Measurements from ENCODE around the gene DSCAML1.

Gene DSCAML1

DNA sequence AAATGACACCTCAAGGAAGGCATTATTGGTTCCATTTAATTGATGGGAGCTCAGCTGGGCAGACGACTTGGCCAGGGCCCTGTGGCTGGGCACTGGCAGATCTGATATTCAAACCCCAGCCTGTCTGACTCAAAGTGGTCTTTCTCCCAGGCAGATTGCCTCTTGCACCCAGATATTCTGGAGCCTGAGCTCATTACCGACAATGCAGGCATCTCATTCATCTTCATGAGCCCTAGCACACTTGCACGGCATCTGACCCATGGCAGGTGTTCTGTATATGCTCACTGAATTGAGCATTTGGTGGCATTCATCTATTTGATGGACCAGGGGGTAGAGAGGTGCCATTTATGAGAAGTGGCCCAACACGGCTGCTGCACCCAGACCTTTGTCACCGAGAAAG lies 193.1 kb downstream of the DSCAML1 start:
- no peak for DNase-seq

DNA sequence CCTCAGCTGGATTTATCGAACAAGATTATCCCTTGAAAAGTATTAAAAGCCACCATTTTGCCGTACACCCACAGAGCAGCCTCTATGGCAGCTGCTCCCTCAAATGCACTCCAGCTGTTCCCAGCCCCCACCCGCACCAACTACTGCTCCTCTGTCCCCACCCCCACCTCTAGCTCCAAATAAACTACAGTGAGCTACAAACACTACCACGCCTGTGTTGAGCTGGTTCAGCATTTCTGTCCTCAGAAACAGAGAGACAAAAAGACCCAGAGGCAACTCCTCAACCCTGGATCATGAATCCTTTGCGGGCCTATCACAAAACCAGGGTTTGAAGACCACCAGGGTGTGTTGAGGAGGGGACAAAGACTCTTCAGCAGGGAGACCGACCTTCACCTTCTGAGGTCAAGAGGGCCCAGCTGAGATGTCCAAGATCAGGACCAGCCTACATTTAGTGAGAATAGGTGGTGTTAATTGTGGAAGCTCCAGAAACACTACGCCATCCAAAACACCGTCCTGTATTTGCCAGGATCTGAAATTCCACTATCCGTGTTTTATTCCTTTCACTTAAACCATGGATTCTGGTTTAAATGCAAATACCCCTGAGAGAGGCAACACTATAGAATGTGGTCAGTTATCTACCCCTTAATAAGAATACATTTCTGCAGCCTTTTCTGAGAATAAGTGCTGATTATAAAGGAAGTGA lies 195.9 kb downstream of the DSCAML1 start:
- no peak for DNase-seq

DNA sequence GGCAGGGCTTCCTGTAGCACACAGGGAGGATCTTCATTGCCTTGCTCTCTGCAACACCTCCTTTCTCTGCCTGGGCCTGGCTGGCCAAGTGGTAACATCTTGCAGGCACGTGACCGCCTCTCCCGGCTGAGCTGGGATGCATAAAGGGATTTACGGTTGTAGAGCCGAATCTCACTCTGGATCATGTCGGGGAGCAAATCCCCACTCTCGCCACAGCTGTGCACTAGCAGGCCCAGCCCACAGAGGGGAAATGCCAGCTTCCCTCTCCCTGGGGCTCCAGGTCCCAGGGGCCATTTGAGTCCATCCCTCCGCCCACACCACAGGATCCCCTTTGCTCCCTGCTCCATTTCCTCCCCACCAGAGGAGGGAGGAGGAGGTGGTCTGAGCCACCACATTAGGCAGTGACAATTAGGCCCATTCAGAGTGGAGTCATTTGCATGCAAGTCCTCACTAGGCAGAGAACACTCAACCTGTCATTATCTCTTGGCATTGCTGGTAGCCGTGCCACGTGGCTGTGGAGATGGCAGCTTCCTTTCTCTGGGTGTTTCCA lies 196.7 kb downstream of the DSCAML1 start:
- DNase-seq = no peak

DNA sequence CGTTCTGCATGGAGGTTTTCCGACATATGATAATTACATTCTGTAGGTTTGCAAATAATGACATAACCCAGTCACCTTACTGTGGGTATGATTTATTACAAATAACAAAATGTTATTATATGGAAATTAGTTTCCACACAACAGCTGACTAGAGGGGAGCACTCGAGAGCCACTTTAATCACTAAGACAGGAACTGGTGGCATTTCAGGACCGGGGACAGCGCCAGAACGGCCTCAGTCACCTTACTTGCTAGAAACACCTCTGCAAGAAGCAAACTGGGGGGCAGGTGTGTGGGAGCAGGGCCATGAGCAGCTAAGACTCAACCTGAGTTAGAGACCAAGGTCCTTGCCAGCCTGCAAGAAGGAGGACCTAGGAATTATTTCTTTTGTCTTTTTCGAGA lies 199.9 kb downstream of the DSCAML1 start:
- DNase-seq = peak; percentile 31

DNA sequence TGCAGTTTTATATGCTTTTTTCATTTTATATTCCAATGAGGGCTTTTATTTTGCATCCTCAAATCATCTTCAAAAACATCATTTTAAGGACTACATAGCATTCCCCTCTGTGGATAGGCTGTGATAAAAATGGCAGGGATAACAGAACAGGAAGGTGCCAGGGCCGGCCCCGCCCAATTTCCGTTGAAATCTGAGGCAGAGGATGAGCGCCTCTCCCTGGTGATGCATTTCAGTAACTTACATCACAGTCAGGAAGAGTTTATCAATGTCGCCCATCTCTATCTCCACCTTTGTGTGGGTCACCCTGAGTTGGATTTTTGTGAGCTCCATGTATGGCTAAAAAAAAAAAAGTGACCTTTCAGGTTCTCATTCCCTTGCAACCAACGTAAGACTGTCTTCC lies 201.6 kb downstream of the DSCAML1 start:
- DNase-seq = no peak

DNA sequence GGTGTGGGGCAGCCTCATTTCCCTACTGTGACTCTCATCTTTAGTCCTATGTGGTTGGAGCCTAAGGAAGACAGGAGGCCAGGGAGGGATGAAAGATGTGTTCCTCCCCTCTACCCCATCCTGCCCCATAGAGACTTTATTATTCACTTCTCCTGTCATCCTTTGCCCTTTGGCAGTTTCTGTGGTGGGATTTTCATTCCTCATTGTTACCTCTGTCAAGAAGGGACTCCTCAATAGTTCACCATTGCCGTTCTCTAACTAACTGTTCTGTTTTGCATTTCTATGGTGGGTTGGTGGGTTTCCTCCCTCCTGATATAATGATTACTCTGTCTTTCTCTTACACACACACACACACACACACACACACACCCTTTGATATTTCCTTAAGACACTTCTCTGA lies 202.3 kb downstream of the DSCAML1 start:
- DNase-seq = no peak

DNA sequence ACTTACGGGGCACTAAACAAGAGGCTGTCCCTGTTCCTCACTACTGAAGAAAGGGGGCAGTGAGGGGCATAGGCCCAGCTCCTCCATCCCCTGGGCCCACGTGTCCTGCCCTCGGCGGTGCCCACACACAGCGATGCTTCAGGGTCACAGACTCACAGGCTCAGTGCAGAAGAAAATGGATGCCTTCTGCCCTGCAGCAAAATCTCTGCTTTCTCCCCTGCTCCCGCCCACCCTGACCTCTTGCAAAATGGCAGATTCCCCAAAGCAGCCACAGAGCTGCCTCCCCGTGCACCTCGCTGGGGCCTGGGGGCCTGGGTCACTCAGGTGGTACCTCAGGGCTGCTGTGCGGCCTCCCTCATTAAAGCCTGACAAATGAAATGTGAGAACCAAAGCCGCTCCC lies 204.0 kb downstream of the DSCAML1 start:
- DNase-seq = no peak

DNA sequence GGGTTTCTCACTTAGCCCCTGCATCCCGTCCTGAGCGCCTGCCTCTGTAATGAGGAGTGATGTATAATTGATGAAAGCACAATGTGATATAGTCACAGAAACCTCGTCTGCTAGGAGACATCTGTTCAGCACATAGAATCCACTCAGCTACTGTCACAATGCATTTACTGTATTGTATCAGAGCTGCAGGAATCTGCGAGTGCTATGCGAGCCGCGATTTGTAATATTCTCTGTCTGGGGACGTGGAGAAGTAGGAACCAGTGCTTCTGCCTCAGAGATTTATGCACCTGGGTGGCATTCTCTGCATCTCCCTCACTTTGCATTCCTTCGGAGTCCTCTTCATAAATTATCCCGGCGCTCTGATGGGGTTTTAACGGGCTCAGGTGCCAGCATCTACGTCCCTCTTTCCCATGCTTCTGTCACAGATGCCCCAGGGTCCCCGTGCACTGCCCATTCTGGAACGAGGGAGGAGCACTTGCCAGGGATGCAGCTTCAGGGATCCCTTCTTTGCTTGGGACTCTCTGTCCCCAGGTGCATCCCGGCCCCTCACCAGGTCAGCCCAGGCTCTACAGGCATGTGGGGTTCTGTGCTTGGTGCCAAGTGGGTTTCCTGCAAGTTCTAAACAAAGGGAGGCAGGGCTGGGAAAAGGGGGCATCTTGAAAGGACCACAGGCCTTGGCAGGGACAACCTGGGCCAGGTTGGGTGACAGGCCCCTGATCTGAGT lies 205.5 kb downstream of the DSCAML1 start:
- DNase-seq = no peak

DNA sequence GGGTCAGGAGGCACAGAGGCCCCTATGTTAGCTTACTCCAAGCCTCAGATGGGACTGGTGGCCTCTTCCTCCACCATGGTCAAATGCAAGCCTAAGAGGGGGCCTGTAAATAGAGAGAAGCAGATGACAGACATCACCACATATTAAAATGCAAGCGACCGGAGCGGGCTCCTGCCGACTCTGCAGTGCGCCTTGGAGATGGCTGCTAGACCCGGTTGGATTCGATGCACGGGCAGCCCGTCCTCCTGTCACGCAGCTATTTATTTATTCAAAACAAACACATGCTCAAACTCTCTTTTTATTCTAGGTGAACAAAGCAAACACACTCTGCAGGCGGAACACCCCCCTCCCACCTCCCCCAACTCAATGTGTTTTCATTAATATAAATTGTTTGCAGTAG lies 208.0 kb downstream of the DSCAML1 start:
- no peak for DNase-seq

DNA sequence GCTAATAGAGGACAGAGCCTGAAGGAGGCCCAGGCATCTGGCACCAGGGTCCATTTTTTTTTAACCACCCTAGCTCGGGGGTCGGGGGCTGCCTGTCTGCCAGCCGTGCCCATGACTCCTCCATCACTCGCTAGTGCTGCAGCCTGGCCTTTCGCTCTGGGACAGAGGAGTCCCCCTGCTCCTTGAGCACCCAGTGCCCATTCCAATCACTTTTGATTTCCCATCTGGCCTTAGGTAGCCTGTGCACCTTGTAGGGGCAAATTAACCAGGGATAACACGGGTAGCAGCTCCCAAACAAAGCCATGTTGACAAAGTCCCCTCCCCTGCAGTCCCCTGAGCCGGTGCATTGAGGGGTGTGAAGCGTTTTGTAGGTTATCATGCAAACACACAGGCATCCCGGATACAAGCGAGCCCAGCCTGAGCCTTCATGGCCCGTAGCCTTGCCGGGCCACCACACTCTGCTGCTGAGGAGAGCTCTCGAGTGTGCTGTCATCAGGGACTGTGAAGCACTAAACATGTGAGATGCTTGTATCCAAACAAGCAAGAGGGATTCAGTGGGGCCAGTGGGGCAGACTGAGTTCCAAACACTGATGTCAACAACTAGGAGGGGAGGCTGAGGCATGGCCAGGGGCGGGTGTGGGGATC lies 208.7 kb downstream of the DSCAML1 start:
- no peak for DNase-seq

DNA sequence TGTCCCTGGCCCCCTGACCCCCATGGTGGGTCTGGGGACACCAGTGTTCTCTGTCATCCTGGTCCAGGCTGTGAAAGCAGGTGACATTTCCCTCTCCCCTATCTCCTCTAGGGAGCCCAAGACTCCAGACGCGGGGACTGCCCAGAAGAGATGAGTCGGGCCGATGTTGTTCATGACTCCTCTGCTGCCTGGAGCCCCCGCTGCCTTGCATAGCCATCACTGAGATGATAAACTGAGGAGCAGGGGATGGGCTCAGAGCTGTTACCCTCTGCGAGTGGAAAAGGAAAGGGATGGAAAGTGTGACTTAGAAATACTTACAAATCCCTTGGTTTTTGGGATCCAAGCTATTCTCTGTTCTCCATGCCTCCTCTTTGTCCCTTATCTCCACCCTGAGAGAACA lies 209.6 kb downstream of the DSCAML1 start:
- no peak for DNase-seq

DNA sequence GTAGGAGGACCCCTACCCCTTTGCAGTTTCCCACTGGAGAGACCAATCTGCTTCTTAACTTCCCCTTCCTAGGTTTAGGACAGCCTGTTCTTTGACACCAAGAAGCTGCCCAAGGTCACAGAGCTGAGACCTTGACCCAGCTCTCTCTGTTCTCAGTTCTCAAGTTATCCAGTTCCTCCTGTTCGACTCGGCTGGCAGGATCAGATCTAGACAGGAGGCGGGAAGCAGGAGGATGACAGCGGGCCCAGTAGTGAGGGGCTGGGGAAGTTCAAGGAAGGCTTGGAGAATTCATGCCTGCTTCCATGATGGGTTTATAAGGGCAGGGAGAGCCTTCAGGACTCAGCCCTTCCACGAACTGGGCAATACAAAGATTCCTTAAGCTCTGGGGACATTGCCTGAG lies 210.6 kb downstream of the DSCAML1 start:
- DNase-seq = no peak

DNA sequence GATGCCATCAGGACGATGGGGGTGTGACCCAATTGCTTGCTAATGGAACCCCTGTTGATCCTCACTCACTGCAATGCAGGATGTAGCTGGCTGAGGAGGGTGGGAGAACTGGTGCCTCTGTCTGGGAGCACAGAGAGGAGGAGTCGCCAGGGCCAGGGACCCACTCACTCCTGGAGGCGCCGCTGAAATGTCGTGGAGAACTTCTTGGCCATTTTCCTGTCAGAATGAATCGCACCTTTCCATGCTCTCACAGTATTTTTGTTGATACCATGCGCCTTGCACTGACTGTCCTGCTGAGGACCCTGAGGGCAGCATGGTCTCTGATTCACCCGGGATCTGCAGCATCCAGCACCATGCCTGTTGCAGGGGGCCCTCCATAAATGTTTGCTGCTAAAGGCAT lies 211.4 kb downstream of the DSCAML1 start:
- DNase-seq = no peak

DNA sequence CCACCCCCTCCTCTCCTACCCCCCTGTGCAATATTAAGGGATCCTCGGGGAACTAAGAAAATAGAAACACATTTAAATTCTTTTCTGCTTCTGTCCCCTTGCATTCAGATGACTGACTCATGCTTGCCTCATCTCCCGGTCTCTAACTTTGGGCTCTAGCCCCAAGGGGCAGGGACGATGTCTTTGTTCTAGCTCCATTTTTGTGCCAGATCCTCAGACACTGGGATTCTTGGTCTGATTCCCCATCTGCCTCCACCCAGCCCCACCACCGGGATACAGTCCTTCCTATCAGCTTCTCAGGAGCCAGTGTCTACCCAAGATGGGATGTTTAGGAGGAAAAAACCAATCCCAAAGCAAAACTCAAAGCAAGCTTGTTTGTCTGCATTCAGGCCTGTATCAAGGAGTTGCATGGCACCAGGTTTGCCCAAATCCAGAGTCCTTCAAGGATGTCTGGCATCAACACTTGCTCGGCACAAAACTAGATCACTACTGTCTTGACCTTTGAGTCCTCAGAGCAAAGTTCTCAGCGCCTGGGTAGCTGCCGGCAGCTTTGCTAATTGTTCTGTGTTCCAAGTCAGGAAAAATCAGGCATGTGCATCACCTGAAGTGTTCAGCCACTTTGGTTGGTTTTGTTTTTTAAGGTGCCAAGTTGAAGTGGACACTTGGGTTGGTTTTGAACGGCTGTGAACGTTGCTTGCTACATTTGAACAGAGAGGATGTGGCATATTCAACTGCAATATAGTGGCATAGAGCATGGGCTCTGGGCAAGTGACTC lies 212.8 kb downstream of the DSCAML1 start:
- no peak for DNase-seq

DNA sequence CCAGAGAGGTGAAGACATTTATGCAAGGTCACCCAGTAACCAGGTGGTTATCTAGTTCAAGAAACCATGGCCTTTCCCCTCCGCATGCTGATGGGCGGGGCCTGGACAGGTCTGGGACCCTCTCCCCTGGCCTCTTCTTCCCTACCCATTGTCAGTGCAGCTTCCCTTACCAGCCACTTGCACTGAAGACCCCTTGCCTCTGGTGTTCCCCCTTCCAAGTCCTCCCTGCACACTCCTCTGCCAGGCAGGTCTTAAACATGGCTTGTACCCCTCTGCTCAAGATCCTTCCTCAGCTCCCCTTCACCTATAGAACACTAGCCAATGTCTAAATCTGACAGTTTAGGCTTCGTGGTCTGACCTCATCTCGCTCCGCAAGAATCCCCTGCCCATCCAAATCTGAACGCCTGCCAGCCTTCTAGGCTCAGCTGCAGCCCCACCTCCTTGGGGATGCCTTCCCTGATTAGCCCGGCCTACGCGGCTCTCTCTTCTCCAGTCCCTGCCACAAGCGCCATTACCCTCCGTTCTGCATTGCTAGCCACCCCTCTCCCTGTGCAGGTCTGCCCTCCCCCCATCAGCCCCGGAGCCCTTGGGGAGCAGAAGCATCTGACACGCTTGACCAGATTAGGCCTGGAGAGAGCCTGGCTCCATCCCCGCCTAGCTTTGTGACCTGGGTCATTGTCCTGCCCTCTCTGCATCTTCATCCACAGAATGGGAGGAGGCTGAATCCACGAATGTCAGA lies 213.8 kb downstream of the DSCAML1 start:
- no peak for DNase-seq

DNA sequence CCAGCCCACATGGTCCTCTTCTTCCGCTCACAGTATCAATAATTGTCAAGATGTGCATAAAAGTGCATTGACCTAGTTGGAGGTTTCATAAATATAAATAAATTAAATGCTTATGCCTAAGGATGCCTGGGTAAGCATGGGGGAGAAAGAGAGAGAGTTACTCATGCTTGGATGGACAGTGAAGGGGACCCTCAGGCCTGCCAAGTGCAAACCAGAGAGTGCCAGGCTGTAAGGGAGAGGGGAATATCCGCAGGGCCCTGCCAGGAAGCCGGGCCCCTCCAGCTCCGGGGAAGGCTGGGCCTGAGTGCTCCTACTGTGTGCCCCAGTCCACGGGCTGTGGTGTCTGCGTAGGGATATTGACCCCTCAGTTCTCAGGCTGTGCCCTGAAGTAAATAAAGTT lies 214.6 kb downstream of the DSCAML1 start:
- no peak for DNase-seq

DNA sequence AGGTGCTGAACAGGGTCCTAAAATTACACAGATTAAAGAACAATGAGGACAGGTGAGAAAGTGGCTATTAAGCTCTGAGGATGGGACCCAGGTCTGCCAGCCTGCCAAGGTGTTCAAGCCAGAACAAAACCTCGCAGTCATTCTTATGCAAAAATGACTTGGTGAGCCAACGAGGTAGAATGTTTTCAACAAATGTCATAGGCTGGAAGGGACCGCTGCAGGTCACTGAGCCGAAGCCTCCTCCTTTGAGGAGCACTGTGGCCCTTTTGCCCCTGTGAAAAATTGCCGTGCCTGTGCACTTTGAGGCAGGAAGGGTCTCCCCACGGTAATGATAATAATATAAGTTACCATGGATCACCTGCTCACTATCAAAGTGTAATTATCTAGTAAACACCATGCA lies 216.2 kb downstream of the DSCAML1 start:
- DNase-seq = no peak

DNA sequence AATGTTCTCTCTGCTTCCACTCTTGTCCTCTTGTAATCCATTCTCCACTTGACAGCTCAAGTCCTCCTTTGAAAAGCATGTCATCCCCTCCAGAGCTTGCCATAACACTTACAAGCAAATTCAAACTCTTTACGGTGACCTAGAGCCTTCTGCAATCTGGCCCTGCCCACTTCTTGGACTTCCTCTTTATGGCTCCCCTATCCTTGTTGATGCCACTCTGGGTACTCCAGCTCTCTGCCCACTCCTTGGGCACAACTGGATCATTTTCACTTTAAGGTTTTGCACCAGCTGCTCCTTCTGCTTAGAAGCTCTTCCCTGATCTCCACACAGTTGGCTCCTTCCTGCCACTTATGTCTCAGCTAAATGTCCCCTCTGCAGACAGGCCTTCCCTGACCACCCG lies 217.9 kb downstream of the DSCAML1 start:
- no peak for DNase-seq

DNA sequence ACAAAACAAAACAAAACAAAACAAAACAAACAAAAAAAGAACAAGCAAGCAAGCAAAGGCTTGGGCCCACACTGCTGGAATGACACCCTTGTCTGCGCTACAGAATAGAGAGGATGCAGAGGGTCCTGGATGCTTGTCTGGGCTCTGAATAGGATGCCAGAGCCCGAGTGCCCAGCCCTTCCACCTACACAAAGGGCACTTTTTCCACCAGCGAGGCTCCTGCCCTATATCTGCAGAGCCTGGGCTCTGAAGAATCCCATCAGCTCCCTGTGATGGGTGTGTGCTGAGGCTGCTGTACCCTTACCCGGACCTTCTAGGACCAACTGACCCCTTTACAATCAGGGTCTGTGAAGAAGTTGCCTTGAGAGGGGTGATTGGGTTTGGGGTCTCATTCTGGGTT lies 221.2 kb downstream of the DSCAML1 start:
- DNase-seq = no peak

DNA sequence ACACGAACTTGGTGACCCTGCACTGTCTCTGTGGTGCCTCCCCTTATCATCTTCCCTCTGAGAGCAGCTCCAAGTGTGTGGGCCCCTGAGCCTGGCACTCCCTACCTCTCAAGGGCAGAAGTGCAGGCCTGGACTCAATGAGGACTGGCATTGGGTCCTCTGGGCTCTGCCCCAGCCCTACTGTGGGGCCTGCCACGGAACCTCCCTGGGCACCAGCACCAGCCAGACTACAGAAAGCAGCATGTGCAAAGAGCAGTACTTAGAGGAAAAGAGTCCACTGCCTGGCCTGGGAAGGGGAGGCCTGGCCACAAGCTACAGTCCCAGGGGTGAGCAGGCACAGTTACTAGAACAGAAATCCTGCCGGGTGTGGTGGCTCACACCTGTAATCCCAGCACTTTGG lies 222.5 kb downstream of the DSCAML1 start:
- DNase-seq = no peak

DNA sequence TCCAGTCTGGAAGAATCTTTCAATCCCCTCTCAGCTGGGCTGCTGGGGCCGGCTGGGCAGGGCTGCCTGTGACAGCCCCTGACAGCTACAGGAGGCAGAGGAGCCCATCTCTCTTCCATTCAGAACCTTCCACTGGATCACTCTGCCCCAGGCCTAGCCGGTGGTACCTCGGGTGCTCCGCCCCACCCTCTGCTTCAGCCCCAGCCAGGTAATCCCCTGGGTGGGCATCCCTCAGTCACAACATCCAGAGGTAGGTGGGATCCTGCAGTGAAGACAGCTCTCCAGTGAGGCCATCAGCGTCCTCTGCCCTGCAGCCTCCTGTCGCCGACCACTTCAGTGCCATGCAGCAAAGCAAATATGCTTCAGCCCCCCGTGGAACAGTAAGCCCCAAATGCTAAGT lies 223.7 kb downstream of the DSCAML1 start:
- no peak for DNase-seq

DNA sequence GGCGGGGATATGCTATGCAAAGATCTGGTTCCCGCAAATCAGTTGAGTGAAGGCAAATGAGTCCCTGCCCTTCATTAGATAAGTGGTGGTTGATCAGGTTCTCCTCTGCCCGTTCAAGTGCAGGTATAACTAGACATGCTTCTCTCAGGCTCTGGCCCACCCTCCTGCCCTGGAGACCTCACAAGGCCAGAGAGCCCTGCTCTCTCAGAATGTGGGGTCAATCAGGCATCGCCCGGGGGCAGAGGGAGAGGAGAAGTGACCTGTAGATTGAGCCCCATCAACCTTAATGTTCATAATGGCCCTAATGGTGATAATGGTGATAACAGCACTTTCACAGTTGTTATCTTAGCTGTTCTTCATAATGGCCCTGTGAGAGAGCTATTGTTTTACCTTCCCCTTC lies 224.3 kb downstream of the DSCAML1 start:
- no peak for DNase-seq

DNA sequence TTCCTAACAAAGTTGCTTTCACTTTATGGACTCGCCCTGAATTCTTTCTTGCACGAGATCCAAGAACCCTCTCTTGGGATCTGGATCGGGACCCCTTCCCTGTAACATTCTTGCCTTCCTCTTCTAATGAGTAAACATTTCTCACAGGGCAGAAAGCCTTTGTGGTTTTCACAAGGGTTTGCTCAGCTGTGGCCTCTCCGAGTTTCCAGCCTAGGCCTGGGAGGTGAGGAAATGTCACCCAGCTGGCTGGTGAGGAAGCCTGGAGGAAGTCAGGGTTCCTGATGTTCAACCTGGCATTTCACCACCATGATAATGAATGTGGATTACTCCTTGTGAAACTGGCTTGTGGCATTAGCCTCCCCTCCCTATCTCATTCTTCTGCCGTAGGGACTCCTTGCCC lies 224.9 kb downstream of the DSCAML1 start:
- DNase-seq = peak; percentile 80

All from GF-D8 (cell line).